Cardiac fibroblast (primary cell): ENCODE results near the gene ABLIM3.
A peak's percentile ranks its signal among the peaks of the same experiment; 100 is the strongest.

Source experiments
- DNase-seq, 2 donors: peaks; one replicate each; pipeline versions ENCODE4 v3.0.0 to v3.0.0-alpha.2; 2010; ENCODE audit warnings: low read depth in 2 of 2
- H3K4me3 ChIP-seq, 2 donors: replicated peaks in 1 of 2; 1 replicate in 1 of 2; 2 replicates in 1 of 2; pipeline ENCODE4 v1.5.1; 2011; ENCODE audit warnings: low read depth in 2 of 2, low read length in 2 of 2, mild to moderate bottlenecking in 2 of 2, moderate library complexity in 1 of 2
- CTCF ChIP-seq: IDR thresholded peaks from one replicate; pipeline ENCODE4 v1.5.1; 2011; ENCODE audit warnings: low read depth, mild to moderate bottlenecking, low read length, inconsistent platforms

ABLIM3 gene

GRCh38 chr5:149172261-149172660, 31.0 kb downstream of the ABLIM3 start:
- peak; percentile 43 to 94 for DNase-seq
- no peak for TF ChIP-seq CTCF
- H3K4me3 ChIP-seq, result no peak overlapping the region

- H3K4me3 ChIP-seq, result no peak overlapping the region
- peak in 1 of 2 donors; percentile 51 for DNase-seq
- no peak for TF ChIP-seq CTCF
Measured at GRCh38 chr5:149172709-149173505, 31.6 kb downstream of the ABLIM3 start.

GRCh38 chr5:149174847-149175234, 33.5 kb downstream of the ABLIM3 start:
- no peak for DNase-seq
- TF ChIP-seq CTCF, result no peak
- no peak overlapping the region for H3K4me3 ChIP-seq

- peak in 1 of 2 donors; percentile 61 for DNase-seq
- no peak overlapping the region for H3K4me3 ChIP-seq
- TF ChIP-seq CTCF, result no peak
Measured at GRCh38 chr5:149175346-149176105, 34.2 kb downstream of the ABLIM3 start.

GRCh38 chr5:149177339-149177843, 36.1 kb downstream of the ABLIM3 start:
- TF ChIP-seq CTCF, result no peak
- DNase-seq, result no peak
- H3K4me3 ChIP-seq, result no peak overlapping the region

GRCh38 chr5:149177911-149178565, 36.7 kb downstream of the ABLIM3 start:
- peak in 1 of 2 donors; percentile 26 for DNase-seq
- TF ChIP-seq CTCF, result no peak
- H3K4me3 ChIP-seq, result no peak overlapping the region
